Body of pancreas (tissue), 4 donors: ENCODE results near the gene SLC35E1. TPM values are rescaled to one million over a fixed set of nuclear protein-coding genes. Genes with fewer than 3 reads are reported as not detected.

Experiments
- ATAC-seq: fragments of 150-250 bp; one replicate; pipeline ENCODE4 v1.9.1; 2016
- DNase-seq, 4 donors: peaks; one replicate each; pipeline ENCODE4 v3.0.0-alpha.2; 2019
- H3K27ac ChIP-seq, 4 donors: fragments of 200-600 bp; sonication (generic); 1 replicate in 3 of 4; 2 replicates in 1 of 4; pipeline versions ENCODE4 v1.5.1 to v1.6.1; 2016 to 2019; ENCODE audit warnings: mild to moderate bottlenecking in 1 of 4, mixed read lengths in 1 of 4, moderate library complexity in 1 of 4
- H3K27me3 ChIP-seq, 2 donors: fragments of 200-600 bp; sonication (generic); one replicate each; pipeline ENCODE4 v1.6.0; 2016; ENCODE audit warnings: mild to moderate bottlenecking in 1 of 2
- H3K36me3 ChIP-seq, 2 donors: fragments of 200-600 bp; sonication (generic); replicated peaks in 1 of 2; 2 replicates each; pipeline ENCODE4 v1.5.1; 2016; ENCODE audit warnings: low read depth in 2 of 2; ENCODE audit not compliant: insufficient read depth in 1 of 2
- H3K4me1 ChIP-seq: fragments of 200-600 bp; sonication (generic); one replicate; pipeline ENCODE4 v1.6.0; 2016
- H3K4me3 ChIP-seq, 2 donors: fragments of 200-600 bp; sonication (generic); 1 replicate in 1 of 2; 2 replicates in 1 of 2; pipeline ENCODE4 v1.5.1; 2016 to 2019
- H3K9me3 ChIP-seq, 3 donors: fragments of 200-600 bp; sonication (generic); 1 replicate in 2 of 3; 2 replicates in 1 of 3; pipeline ENCODE4 v1.5.1; 2016
- CTCF ChIP-seq, 7 experiments: fragments of 450-650 bp in 4 of 7; fragments of 200-600 bp in 3 of 7; sonication (generic) in 3 of 7; IDR thresholded peaks; one replicate each; pipeline ENCODE4 v1.5.1; 2016 to 2019; ENCODE audit warnings: antibody characterized with exemption in 7 of 7
- POLR2A ChIP-seq, 3 donors: fragments of 450-650 bp; IDR thresholded peaks; one replicate each; pipeline ENCODE4 v1.6.1; 2016; ENCODE audit warnings: antibody characterized with exemption in 3 of 3, mild to moderate bottlenecking in 2 of 3
- WGBS, 2 donors: methylation state at CpG; one replicate each; pipeline ENCODE4 v1.1.5; 2017; 5-methylcytosine and 5-hydroxymethylcytosine counted together
- intact Hi-C: fragments of 100-400 bp; cut with DNase I; formaldehyde crosslinking; loops from one replicate; pipeline ENCODE4 v1.15.1; 2023
- total RNA-seq, 2 donors: library from RNA; depleted of rRNA; stranded (reverse); fragments of >200 nt; gene quantifications; one replicate each; pipeline ENCODE4 v1.1.0, GENCODE V29; 2016

Gene SLC35E1
- total RNA-seq, 2 donors from 2014 or later, result 27.0 to 66.3 TPM

- ATAC-seq, result peak; percentile 11
- no peaks in the 10 kb centered on the region for H3K36me3 ChIP-seq
- H3K4me1 ChIP-seq, result peaks cover 33% of the 10 kb centered on the region
- intact Hi-C loops, result no loop called here
- H3K9me3 ChIP-seq, result no peaks in the 10 kb centered on the region
- whole genome bisulfite sequencing, 2 donors, result 2 to 4% methylated on average over 15 of the region's 15 CpGs
- TF ChIP-seq CTCF (IDR thresholded peaks at IDR 0.05) (no peak), POLR2A (IDR thresholded peaks at IDR 0.05) (no peak)
- no peaks in the 10 kb centered on the region for H3K27me3 ChIP-seq
- DNase-seq, result no peak
- peak overlapping the region; percentile 98 to 99 for H3K4me3 ChIP-seq
- peak overlapping the region; percentile 83 to 94 (median 88) for H3K27ac ChIP-seq
Observed at GRCh38 chr19:16542910-16543472, 29.2 kb downstream of the SLC35E1 start.

GRCh38 chr19:16542045-16542909 is 29.9 kb downstream of the SLC35E1 start, which contains the start of gene CHERP:
Gene CHERP, minus strand, starts transcription at chr19:16542437. Its CDS starts 59 bp downstream, at chr19:16542378.
- Histone ChIP-seq H3K27ac (peak within 1 kb of the TSS; percentile 83 to 94 (median 88)), H3K4me3 (peak within 1 kb of the TSS; percentile 98 to 99), H3K36me3 (no peaks in the 10 kb centered on the region), H3K27me3 (no peaks in the 10 kb centered on the region), H3K4me1 (peaks cover 33% of the 10 kb centered on the region), H3K9me3 (no peaks in the 10 kb centered on the region)
- DNase-seq (peak; percentile 93 to 95 (median 94)), ATAC-seq (peak; percentile 97)
- WGBS, 2 donors, result 0% methylated on average over 98 of the region's 108 CpGs; no CpG with 5 or more reads in 1 of the 2 donors
- TF ChIP-seq CTCF (IDR thresholded peaks at IDR 0.05), result peak in 1 of 7 experiments; percentile 16
- TF ChIP-seq POLR2A (IDR thresholded peaks at IDR 0.05), result peak; percentile 44 to 82 (median 76)
- intact Hi-C loops, result no loop called here

- peak overlapping the region; percentile 36 to 94 (median 86) for H3K27ac ChIP-seq
- no peak for TF ChIP-seq CTCF (IDR thresholded peaks at IDR 0.05)
- no peak for TF ChIP-seq POLR2A (IDR thresholded peaks at IDR 0.05)
- peaks cover 33% of the 10 kb centered on the region for H3K4me1 ChIP-seq
- DNase-seq, result no peak
- peak; percentile 2 for ATAC-seq
- H3K4me3 ChIP-seq, result peak overlapping the region; percentile 98 to 99
- intact Hi-C loops, result no loop called here
- no peaks in the 10 kb centered on the region for H3K27me3 ChIP-seq
- no peaks in the 10 kb centered on the region for H3K36me3 ChIP-seq
- 1% methylated on average over 14 to 29 of the region's 29 CpGs for WGBS, 2 donors
- no peaks in the 10 kb centered on the region for H3K9me3 ChIP-seq
Observed at GRCh38 chr19:16541526-16542044, 30.6 kb downstream of the SLC35E1 start.

- H3K36me3 ChIP-seq, result no peaks in the 10 kb centered on the region
- H3K9me3 ChIP-seq, result no peaks in the 10 kb centered on the region
- H3K27ac ChIP-seq, result no peak overlapping the region
- H3K4me1 ChIP-seq, result peaks cover 33% of the 10 kb centered on the region
- no peak overlapping the region for H3K4me3 ChIP-seq
- 55 to 64% methylated on average over 12 of the region's 12 CpGs for WGBS, 2 donors
- H3K27me3 ChIP-seq, result no peaks in the 10 kb centered on the region
- intact Hi-C loops, result no loop called here
- DNase-seq (no peak), ATAC-seq (no peak)
- no peak for TF ChIP-seq CTCF (IDR thresholded peaks at IDR 0.05)
- no peak for TF ChIP-seq POLR2A (IDR thresholded peaks at IDR 0.05)
Observed at GRCh38 chr19:16540948-16541347, 31.3 kb downstream of the SLC35E1 start.
